Left ventricle myocardium superior (tissue), 1 donor: ENCODE measurements around the gene ERG28. TPM values are rescaled to one million over a fixed set of nuclear protein-coding genes. Genes with fewer than 3 reads are reported as not detected.
"Not testable (repeated sequence)": the region's sequence is repeated elsewhere in the genome, so short reads cannot be mapped to it uniquely, and the experiment has no call there.

ENCODE experiments used
- ATAC-seq: fragments of 200-7000 bp; cut with Tn5 transposase; one replicate; pipeline ENCODE4 v1.9.1; 2020; ENCODE audit warnings: mild to moderate bottlenecking, moderate library complexity
- DNase-seq: peaks from one replicate; pipeline ENCODE4 v3.0.0-alpha.2; 2020
- intact Hi-C: fragments of 100-400 bp; cut with micrococcal nuclease; formaldehyde crosslinking; loops from one replicate; pipeline ENCODE4 v1.11.0; 2022
- total RNA-seq: library from RNA; stranded (reverse); fragmentation: NEBNext Ultra II Directional; extraction: Animal tissue kit (Norgen Biotek cat#: 25700); gene quantifications from one replicate; pipeline ENCODE4 v1.2.1, GENCODE V29; 2021
- donor health status: DM: no; HTN: yes; CAD: no; lungs with severe emphysema.

The ERG28 gene
- total RNA-seq, 1 donor from 2014 or later: 6.2 TPM

DNA sequence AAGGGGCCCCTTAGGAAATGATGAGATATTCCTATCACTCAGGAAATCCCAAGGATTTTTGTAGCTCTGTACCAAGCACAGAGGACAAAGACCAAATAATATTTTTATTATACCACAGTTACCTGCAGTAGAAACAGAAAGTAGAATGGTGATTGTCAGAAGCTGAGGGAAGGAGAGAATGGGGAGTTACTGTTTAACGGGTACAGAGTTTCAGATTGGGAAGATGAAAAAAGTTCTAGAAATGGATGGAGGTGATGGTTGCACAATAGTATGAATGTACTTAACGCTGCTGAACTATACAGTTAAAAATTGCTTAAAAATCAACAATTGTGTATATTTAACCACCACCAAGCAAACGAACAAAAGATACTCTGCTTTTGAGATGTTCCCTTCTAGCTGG is 58.2 kb downstream of the ERG28 start:
- DNase-seq: no peak
- ATAC-seq: no peak

DNA sequence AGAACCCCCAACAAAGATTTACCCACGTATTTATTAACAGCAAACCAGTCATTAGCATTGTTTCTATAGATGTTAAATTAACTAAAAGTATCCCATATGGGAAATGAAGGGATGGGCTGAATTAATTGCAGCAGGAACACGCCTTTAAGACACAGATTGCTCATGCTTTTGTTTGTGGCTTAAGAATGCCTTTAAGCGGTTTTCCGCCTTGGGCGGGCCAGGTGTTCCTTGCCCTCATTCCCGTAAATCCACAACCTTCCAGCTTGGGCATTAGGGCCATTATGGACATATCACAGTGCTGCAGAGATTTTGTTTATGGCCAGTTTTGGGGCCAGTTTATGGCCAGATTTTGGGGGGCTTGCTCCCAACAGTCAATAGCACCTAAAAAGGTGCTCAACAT is 59.6 kb downstream of the ERG28 start:
- intact Hi-C loops, DNase-seq, ATAC-seq: not testable (repeated sequence)

More for the DNA sequence above, 58.2 kb downstream of the ERG28 start:
- intact Hi-C loops: no loop called here

DNA sequence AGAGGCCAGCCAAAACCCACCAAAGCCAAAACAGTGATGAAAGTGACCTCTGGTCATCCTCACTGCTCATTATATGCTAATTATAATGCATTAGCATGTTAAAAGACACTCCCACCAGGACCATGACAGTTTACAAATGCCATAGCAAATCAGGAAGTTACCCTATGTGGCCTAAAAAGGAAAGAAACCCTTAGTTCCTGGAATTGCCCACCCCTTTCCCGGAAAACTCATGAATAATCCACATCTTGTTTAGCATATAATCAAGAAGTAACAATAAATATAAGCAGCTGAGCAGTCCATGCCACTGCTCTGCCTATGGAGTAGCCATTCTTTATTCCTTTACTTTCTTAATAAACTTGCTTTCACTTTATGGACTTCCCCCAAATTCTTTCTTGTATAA is 60.6 kb downstream of the ERG28 start:
- ATAC-seq, intact Hi-C loops, DNase-seq: not testable (repeated sequence)

Other genes starting within 250 kb of the ERG28 start
- 24.7 TPM for gene JDP2, start 232.9 kb downstream of the ERG28 start, total RNA-seq
- gene BATF, start 138.4 kb downstream of the ERG28 start, total RNA-seq: 0.74 TPM
- gene FLVCR2, start 82.3 kb downstream of the ERG28 start, total RNA-seq: 5.6 TPM
- 15.8 TPM for gene TTLL5, start 370 bp upstream of the ERG28 start, total RNA-seq